ENCODE measurements around the gene MED17.
"Not testable (repeated sequence)": the region's sequence is repeated elsewhere in the genome, so short reads cannot be mapped to it uniquely, and the experiment has no call there.

MED17 gene

GRCh38 chr11:93741882-93742226, 42.2 kb upstream of the MED17 start:
- H3K36me3 ChIP-seq (ENCODE audit: insufficient read depth, low read length): peaks cover 32% of the 10 kb centered on the region
- peak overlapping the region; percentile 79 for H3K27ac ChIP-seq (ENCODE audit: low read depth, low read length)

DNA sequence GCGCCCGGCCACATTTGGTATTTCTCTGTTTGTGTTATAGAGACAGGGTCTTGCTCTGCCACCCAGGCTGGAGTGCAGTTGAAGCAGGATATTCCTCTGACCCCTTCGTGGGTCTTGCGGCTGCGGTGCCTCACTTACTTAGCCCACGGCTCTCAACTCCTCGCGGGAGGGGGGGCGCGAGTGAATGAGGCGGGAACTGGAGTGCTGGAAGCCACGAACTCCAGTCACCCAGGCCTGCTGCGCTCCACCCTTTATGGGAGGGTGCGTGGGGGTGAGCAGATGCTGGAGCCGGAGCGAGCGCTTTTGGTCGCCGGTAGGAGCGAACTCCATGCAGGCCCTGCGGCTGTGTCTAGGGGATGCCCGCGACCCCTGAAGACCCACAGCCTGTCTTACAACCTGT, 40.8 kb upstream of the MED17 start:
- Histone ChIP-seq H3K27ac (ENCODE audit: low read depth, low read length) (no peak overlapping the region), H3K79me2 (ENCODE audit: control insufficient read depth, insufficient read depth, low read length, unreplicated experiment) (peaks cover 31% of the 10 kb centered on the region), H2AFZ (ENCODE audit: low read length, unreplicated experiment) (no peak overlapping the region)

More at GRCh38 chr11:93741882-93742226, 42.2 kb upstream of the MED17 start:
- Histone ChIP-seq H3K4me1 (ENCODE audit: control insufficient read depth, insufficient read depth, low read length, unreplicated experiment) (peaks cover 18% of the 10 kb centered on the region), H3K4me3 (ENCODE audit: low read depth, low read length) (peak overlapping the region; percentile 91), H3K79me2 (ENCODE audit: control insufficient read depth, insufficient read depth, low read length, unreplicated experiment) (peaks cover 45% of the 10 kb centered on the region), H3K27me3 (ENCODE audit: insufficient read depth, low read length) (no peaks in the 10 kb centered on the region), H2AFZ (ENCODE audit: low read length, unreplicated experiment) (peak overlapping the region; percentile 94)

GRCh38 chr11:93744669-93745004, 39.4 kb upstream of the MED17 start:
- Histone ChIP-seq H3K4me3 (ENCODE audit: low read depth, low read length) (no peak overlapping the region), H3K79me2 (ENCODE audit: control insufficient read depth, insufficient read depth, low read length, unreplicated experiment) (peaks cover 17% of the 10 kb centered on the region), H3K27me3 (ENCODE audit: insufficient read depth, low read length) (no peaks in the 10 kb centered on the region), H3K4me1 (ENCODE audit: control insufficient read depth, insufficient read depth, low read length, unreplicated experiment) (no peaks in the 10 kb centered on the region), H2AFZ (ENCODE audit: low read length, unreplicated experiment) (no peak overlapping the region), H3K36me3 (ENCODE audit: insufficient read depth, low read length) (peaks cover 5% of the 10 kb centered on the region; the same call in 1 of the 2 replicates), H3K27ac (ENCODE audit: low read depth, low read length) (no peak overlapping the region)

More for the DNA sequence above, 40.8 kb upstream of the MED17 start:
- Histone ChIP-seq H3K36me3 (ENCODE audit: insufficient read depth, low read length) (peaks cover 19% of the 10 kb centered on the region), H3K4me1 (ENCODE audit: control insufficient read depth, insufficient read depth, low read length, unreplicated experiment) (peaks cover 5% of the 10 kb centered on the region), H3K4me3 (ENCODE audit: low read depth, low read length) (no peak overlapping the region), H3K27me3 (ENCODE audit: insufficient read depth, low read length) (no peaks in the 10 kb centered on the region)

GRCh38 chr11:93745005-93745755, 38.9 kb upstream of the MED17 start:
- H3K36me3 ChIP-seq (ENCODE audit: insufficient read depth, low read length); H3K4me3 ChIP-seq (ENCODE audit: low read depth, low read length); H2AFZ ChIP-seq (ENCODE audit: low read length, unreplicated experiment); H3K27ac ChIP-seq (ENCODE audit: low read depth, low read length); H3K27me3 ChIP-seq (ENCODE audit: insufficient read depth, low read length); H3K4me1 ChIP-seq (ENCODE audit: control insufficient read depth, insufficient read depth, low read length, unreplicated experiment): not testable (repeated sequence)
- peaks cover 12% of the 10 kb centered on the region for H3K79me2 ChIP-seq (ENCODE audit: control insufficient read depth, insufficient read depth, low read length, unreplicated experiment)

DNA sequence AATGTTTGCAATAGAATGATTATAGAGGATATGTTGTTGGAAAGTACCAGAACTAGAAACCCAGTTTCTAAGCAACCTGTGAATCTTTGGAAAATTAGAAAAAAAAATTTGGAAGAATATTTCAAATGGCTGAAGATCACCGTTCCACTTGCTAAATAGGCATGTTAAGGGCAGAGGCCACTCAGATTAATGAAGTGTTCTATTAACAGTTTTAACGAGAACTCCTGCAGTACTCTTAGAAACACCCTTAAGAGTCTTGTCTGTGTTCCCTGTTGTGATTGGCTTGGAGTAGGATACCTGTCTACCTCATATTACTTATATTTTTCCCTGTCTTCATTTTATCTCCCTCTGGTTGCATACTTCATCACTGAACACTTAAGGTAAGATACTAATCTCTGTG, 38.0 kb upstream of the MED17 start:
- no peak overlapping the region for H3K4me3 ChIP-seq (ENCODE audit: low read depth, low read length)
- H2AFZ ChIP-seq (ENCODE audit: low read length, unreplicated experiment): no peak overlapping the region
- no peaks in the 10 kb centered on the region for H3K4me1 ChIP-seq (ENCODE audit: control insufficient read depth, insufficient read depth, low read length, unreplicated experiment)
- peaks cover 3% of the 10 kb centered on the region for H3K79me2 ChIP-seq (ENCODE audit: control insufficient read depth, insufficient read depth, low read length, unreplicated experiment)
- no peaks in the 10 kb centered on the region for H3K27me3 ChIP-seq (ENCODE audit: insufficient read depth, low read length)
- no peaks in the 10 kb centered on the region for H3K36me3 ChIP-seq (ENCODE audit: insufficient read depth, low read length)
- H3K27ac ChIP-seq (ENCODE audit: low read depth, low read length): no peak overlapping the region

- no peak overlapping the region for H2AFZ ChIP-seq (ENCODE audit: low read length, unreplicated experiment)
- H3K36me3 ChIP-seq (ENCODE audit: insufficient read depth, low read length): no peaks in the 10 kb centered on the region
- H3K4me1 ChIP-seq (ENCODE audit: control insufficient read depth, insufficient read depth, low read length, unreplicated experiment): no peaks in the 10 kb centered on the region
- no peaks in the 10 kb centered on the region for H3K27me3 ChIP-seq (ENCODE audit: insufficient read depth, low read length)
- H3K4me3 ChIP-seq (ENCODE audit: low read depth, low read length): no peak overlapping the region
- H3K27ac ChIP-seq (ENCODE audit: low read depth, low read length): no peak overlapping the region
- no peaks in the 10 kb centered on the region for H3K79me2 ChIP-seq (ENCODE audit: control insufficient read depth, insufficient read depth, low read length, unreplicated experiment)
These were observed 37.0 kb upstream of the MED17 start for GRCh38 chr11:93747122-93747521.

- no peak overlapping the region for H2AFZ ChIP-seq (ENCODE audit: low read length, unreplicated experiment)
These were observed 33.1 kb upstream of the MED17 start for GRCh38 chr11:93751001-93751400.

GRCh38 chr11:93753241-93753640, 30.8 kb upstream of the MED17 start:
- Histone ChIP-seq H2AFZ (ENCODE audit: low read length, unreplicated experiment) (no peak overlapping the region), H3K4me1 (ENCODE audit: control insufficient read depth, insufficient read depth, low read length, unreplicated experiment) (no peaks in the 10 kb centered on the region), H3K27me3 (ENCODE audit: insufficient read depth, low read length) (no peaks in the 10 kb centered on the region), H3K36me3 (ENCODE audit: insufficient read depth, low read length) (no peaks in the 10 kb centered on the region), H3K4me3 (ENCODE audit: low read depth, low read length) (no peak overlapping the region), H3K27ac (ENCODE audit: low read depth, low read length) (no peak overlapping the region), H3K79me2 (ENCODE audit: control insufficient read depth, insufficient read depth, low read length, unreplicated experiment) (no peaks in the 10 kb centered on the region)

More at GRCh38 chr11:93751001-93751400, 33.1 kb upstream of the MED17 start:
- Histone ChIP-seq H3K36me3 (ENCODE audit: insufficient read depth, low read length) (no peaks in the 10 kb centered on the region), H3K27me3 (ENCODE audit: insufficient read depth, low read length) (no peaks in the 10 kb centered on the region), H3K4me3 (ENCODE audit: low read depth, low read length) (no peak overlapping the region), H3K79me2 (ENCODE audit: control insufficient read depth, insufficient read depth, low read length, unreplicated experiment) (no peaks in the 10 kb centered on the region), H3K4me1 (ENCODE audit: control insufficient read depth, insufficient read depth, low read length, unreplicated experiment) (no peaks in the 10 kb centered on the region), H3K27ac (ENCODE audit: low read depth, low read length) (no peak overlapping the region)

- Histone ChIP-seq H3K27ac (ENCODE audit: low read depth, low read length) (no peak overlapping the region), H3K4me1 (ENCODE audit: control insufficient read depth, insufficient read depth, low read length, unreplicated experiment) (no peaks in the 10 kb centered on the region), H3K36me3 (ENCODE audit: insufficient read depth, low read length) (peaks cover 4% of the 10 kb centered on the region; the same call in 1 of the 2 replicates)
These were observed 27.3 kb upstream of the MED17 start for GRCh38 chr11:93756748-93757147.

DNA sequence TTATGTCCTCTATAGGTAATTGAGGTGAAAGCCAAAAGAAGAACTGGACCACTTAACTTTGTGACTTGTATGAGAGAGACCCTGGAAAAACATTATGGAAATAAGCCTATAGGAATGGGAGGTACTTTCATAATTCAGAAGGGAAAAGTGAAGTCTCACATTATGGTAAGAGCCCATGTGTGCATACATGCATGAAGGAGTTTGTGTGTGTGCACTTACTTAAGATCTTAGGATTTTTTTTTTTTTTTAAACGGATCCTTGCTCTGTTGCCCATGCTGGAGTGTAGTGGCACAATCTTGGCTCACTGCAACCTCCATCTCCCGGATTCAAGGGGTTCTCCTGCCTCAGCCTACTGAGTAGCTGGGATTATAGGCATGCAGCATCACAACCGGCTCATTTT, 26.8 kb upstream of the MED17 start:
- peaks cover 4% of the 10 kb centered on the region; the same call in 1 of the 2 replicates for H3K36me3 ChIP-seq (ENCODE audit: insufficient read depth, low read length)
- H3K79me2 ChIP-seq (ENCODE audit: control insufficient read depth, insufficient read depth, low read length, unreplicated experiment): no peaks in the 10 kb centered on the region
- no peak overlapping the region for H3K4me3 ChIP-seq (ENCODE audit: low read depth, low read length)
- no peaks in the 10 kb centered on the region for H3K4me1 ChIP-seq (ENCODE audit: control insufficient read depth, insufficient read depth, low read length, unreplicated experiment)
- H3K27ac ChIP-seq (ENCODE audit: low read depth, low read length): no peak overlapping the region
- H2AFZ ChIP-seq (ENCODE audit: low read length, unreplicated experiment): no peak overlapping the region
- H3K27me3 ChIP-seq (ENCODE audit: insufficient read depth, low read length): no peaks in the 10 kb centered on the region

More at GRCh38 chr11:93756748-93757147, 27.3 kb upstream of the MED17 start:
- H3K4me3 ChIP-seq (ENCODE audit: low read depth, low read length): no peak overlapping the region
- H3K27me3 ChIP-seq (ENCODE audit: insufficient read depth, low read length): no peaks in the 10 kb centered on the region
- no peaks in the 10 kb centered on the region for H3K79me2 ChIP-seq (ENCODE audit: control insufficient read depth, insufficient read depth, low read length, unreplicated experiment)
- H2AFZ ChIP-seq (ENCODE audit: low read length, unreplicated experiment): no peak overlapping the region
